ENCODE results near the gene PTPRD.

Gene PTPRD

GRCh38 chr9:8781458-8781857 lies 1831.3 kb downstream of the PTPRD start:
- Mint-ChIP-seq H3K4me1 (ENCODE audit: low read depth) (no peaks in the 10 kb centered on the region), H3K36me3 (ENCODE audit: low read depth) (no peaks in the 10 kb centered on the region), H3K27ac (no peak overlapping the region), H3K9me3 (no peaks in the 10 kb centered on the region), H3K27me3 (no peaks in the 10 kb centered on the region), H3K4me3 (no peak overlapping the region)
- DNase-seq = no peak

GRCh38 chr9:8780386-8780785 lies 1832.4 kb downstream of the PTPRD start:
- no peaks in the 10 kb centered on the region for H3K9me3 Mint-ChIP-seq
- H3K27me3 Mint-ChIP-seq = no peaks in the 10 kb centered on the region
- H3K27ac Mint-ChIP-seq = no peak overlapping the region
- H3K4me1 Mint-ChIP-seq (ENCODE audit: low read depth) = no peaks in the 10 kb centered on the region
- no peak overlapping the region for H3K4me3 Mint-ChIP-seq
- no peak for DNase-seq
- no peaks in the 10 kb centered on the region for H3K36me3 Mint-ChIP-seq (ENCODE audit: low read depth)

GRCh38 chr9:8779478-8779877 lies 1833.3 kb downstream of the PTPRD start:
- H3K9me3 Mint-ChIP-seq = no peaks in the 10 kb centered on the region
- H3K36me3 Mint-ChIP-seq (ENCODE audit: low read depth) = no peaks in the 10 kb centered on the region
- H3K27ac Mint-ChIP-seq = no peak overlapping the region
- no peak overlapping the region for H3K4me3 Mint-ChIP-seq
- H3K27me3 Mint-ChIP-seq = no peaks in the 10 kb centered on the region
- H3K4me1 Mint-ChIP-seq (ENCODE audit: low read depth) = no peaks in the 10 kb centered on the region
- no peak for DNase-seq

- no peaks in the 10 kb centered on the region for H3K27me3 Mint-ChIP-seq
Measured at GRCh38 chr9:8778356-8778755, 1834.4 kb downstream of the PTPRD start.

GRCh38 chr9:8772302-8772701 lies 1840.5 kb downstream of the PTPRD start:
- Mint-ChIP-seq H3K9me3 (no peaks in the 10 kb centered on the region), H3K4me3 (no peak overlapping the region), H3K36me3 (ENCODE audit: low read depth) (no peaks in the 10 kb centered on the region), H3K4me1 (ENCODE audit: low read depth) (no peaks in the 10 kb centered on the region), H3K27me3 (no peaks in the 10 kb centered on the region), H3K27ac (no peak overlapping the region)
- DNase-seq = no peak

More at GRCh38 chr9:8778356-8778755, 1834.4 kb downstream of the PTPRD start:
- no peaks in the 10 kb centered on the region for H3K4me1 Mint-ChIP-seq (ENCODE audit: low read depth)
- no peak overlapping the region for H3K27ac Mint-ChIP-seq
- no peaks in the 10 kb centered on the region for H3K36me3 Mint-ChIP-seq (ENCODE audit: low read depth)
- no peak for DNase-seq
- no peak overlapping the region for H3K4me3 Mint-ChIP-seq
- no peaks in the 10 kb centered on the region for H3K9me3 Mint-ChIP-seq

- no peaks in the 10 kb centered on the region for H3K4me1 Mint-ChIP-seq (ENCODE audit: low read depth)
- no peak for DNase-seq
- H3K4me3 Mint-ChIP-seq = no peak overlapping the region
- H3K36me3 Mint-ChIP-seq (ENCODE audit: low read depth) = no peaks in the 10 kb centered on the region
- no peaks in the 10 kb centered on the region for H3K9me3 Mint-ChIP-seq
- H3K27me3 Mint-ChIP-seq = no peaks in the 10 kb centered on the region
- H3K27ac Mint-ChIP-seq = no peak overlapping the region
Measured at GRCh38 chr9:8769153-8769552, 1843.6 kb downstream of the PTPRD start.

- Mint-ChIP-seq H3K36me3 (ENCODE audit: low read depth) (no peaks in the 10 kb centered on the region), H3K4me1 (ENCODE audit: low read depth) (no peaks in the 10 kb centered on the region), H3K4me3 (no peak overlapping the region), H3K9me3 (no peaks in the 10 kb centered on the region), H3K27ac (no peak overlapping the region), H3K27me3 (no peaks in the 10 kb centered on the region)
- no peak for DNase-seq
Measured at GRCh38 chr9:8766096-8766495, 1846.7 kb downstream of the PTPRD start.

- H3K36me3 Mint-ChIP-seq (ENCODE audit: low read depth) = no peaks in the 10 kb centered on the region
- H3K4me1 Mint-ChIP-seq (ENCODE audit: low read depth) = no peaks in the 10 kb centered on the region
- H3K4me3 Mint-ChIP-seq = no peak overlapping the region
- no peaks in the 10 kb centered on the region for H3K27me3 Mint-ChIP-seq
- H3K27ac Mint-ChIP-seq = no peak overlapping the region
- no peak for DNase-seq
- H3K9me3 Mint-ChIP-seq = no peaks in the 10 kb centered on the region
Measured at GRCh38 chr9:8764051-8764450, 1848.8 kb downstream of the PTPRD start.

- DNase-seq = no peak
- H3K4me1 Mint-ChIP-seq (ENCODE audit: low read depth) = no peaks in the 10 kb centered on the region
- H3K27ac Mint-ChIP-seq = no peak overlapping the region
Measured at GRCh38 chr9:8762479-8763085, 1850.2 kb downstream of the PTPRD start.

GRCh38 chr9:8760000-8760767 lies 1852.6 kb downstream of the PTPRD start:
- Mint-ChIP-seq H3K27ac (no peak overlapping the region), H3K27me3 (no peaks in the 10 kb centered on the region)

More at GRCh38 chr9:8762479-8763085, 1850.2 kb downstream of the PTPRD start:
- H3K27me3 Mint-ChIP-seq = no peaks in the 10 kb centered on the region
- H3K36me3 Mint-ChIP-seq (ENCODE audit: low read depth) = no peaks in the 10 kb centered on the region
- H3K9me3 Mint-ChIP-seq = no peaks in the 10 kb centered on the region
- H3K4me3 Mint-ChIP-seq = no peak overlapping the region

GRCh38 chr9:8757881-8758280 lies 1854.9 kb downstream of the PTPRD start:
- no peak for DNase-seq
- no peak overlapping the region for H3K4me3 Mint-ChIP-seq
- no peaks in the 10 kb centered on the region for H3K4me1 Mint-ChIP-seq (ENCODE audit: low read depth)
- no peaks in the 10 kb centered on the region for H3K36me3 Mint-ChIP-seq (ENCODE audit: low read depth)
- no peaks in the 10 kb centered on the region for H3K9me3 Mint-ChIP-seq
- no peak overlapping the region for H3K27ac Mint-ChIP-seq
- H3K27me3 Mint-ChIP-seq = no peaks in the 10 kb centered on the region

More at GRCh38 chr9:8760000-8760767, 1852.6 kb downstream of the PTPRD start:
- no peak for DNase-seq
- no peaks in the 10 kb centered on the region for H3K36me3 Mint-ChIP-seq (ENCODE audit: low read depth)
- no peaks in the 10 kb centered on the region for H3K4me1 Mint-ChIP-seq (ENCODE audit: low read depth)
- no peaks in the 10 kb centered on the region for H3K9me3 Mint-ChIP-seq
- H3K4me3 Mint-ChIP-seq = no peak overlapping the region

GRCh38 chr9:8754751-8755150 lies 1858.1 kb downstream of the PTPRD start:
- Mint-ChIP-seq H3K4me3 (no peak overlapping the region), H3K27ac (no peak overlapping the region), H3K4me1 (ENCODE audit: low read depth) (no peaks in the 10 kb centered on the region), H3K27me3 (no peaks in the 10 kb centered on the region), H3K36me3 (ENCODE audit: low read depth) (no peaks in the 10 kb centered on the region), H3K9me3 (no peaks in the 10 kb centered on the region)
- DNase-seq = no peak

GRCh38 chr9:8751406-8751930 lies 1861.3 kb downstream of the PTPRD start:
- H3K27me3 Mint-ChIP-seq = no peaks in the 10 kb centered on the region

GRCh38 chr9:8750639-8751051 lies 1862.2 kb downstream of the PTPRD start:
- Mint-ChIP-seq H3K9me3 (no peaks in the 10 kb centered on the region), H3K27ac (no peak overlapping the region), H3K4me3 (no peak overlapping the region), H3K36me3 (ENCODE audit: low read depth) (no peaks in the 10 kb centered on the region), H3K27me3 (no peaks in the 10 kb centered on the region), H3K4me1 (ENCODE audit: low read depth) (no peaks in the 10 kb centered on the region)
- no peak for DNase-seq

More at GRCh38 chr9:8751406-8751930, 1861.3 kb downstream of the PTPRD start:
- Mint-ChIP-seq H3K36me3 (ENCODE audit: low read depth) (no peaks in the 10 kb centered on the region), H3K4me3 (no peak overlapping the region), H3K9me3 (no peaks in the 10 kb centered on the region), H3K27ac (no peak overlapping the region), H3K4me1 (ENCODE audit: low read depth) (no peaks in the 10 kb centered on the region)
- no peak for DNase-seq

GRCh38 chr9:8745347-8745746 lies 1867.5 kb downstream of the PTPRD start:
- Mint-ChIP-seq H3K4me1 (ENCODE audit: low read depth) (no peaks in the 10 kb centered on the region), H3K27ac (no peak overlapping the region)

More at GRCh38 chr9:8745347-8745746, 1867.5 kb downstream of the PTPRD start:
- Mint-ChIP-seq H3K36me3 (ENCODE audit: low read depth) (no peaks in the 10 kb centered on the region), H3K27me3 (no peaks in the 10 kb centered on the region), H3K9me3 (no peaks in the 10 kb centered on the region), H3K4me3 (no peak overlapping the region)
- DNase-seq = no peak

Data from activated T-cell treated with anti-CD3 and anti-CD28 coated beads, Interleukin-2, amount 50 U/mL, for 24 hours (primary cell).